Measurements from ENCODE around the gene TRAPPC4. TPM values are rescaled to one million over a fixed set of nuclear protein-coding genes. Genes with fewer than 3 reads are reported as not detected.
A peak's percentile ranks its signal among the peaks of the same experiment; 100 is the strongest.
"Not testable (repeated sequence)": the region's sequence is repeated elsewhere in the genome, so short reads cannot be mapped to it uniquely, and the experiment has no call there.

The TRAPPC4 gene
- total RNA-seq, 1 experiment from 2014 or later = 33.1 TPM

GRCh38 chr11:119039471-119039870 lies 20.9 kb downstream of the TRAPPC4 start:
- not testable (repeated sequence) for DNase-seq; H3K27ac ChIP-seq; H3K27me3 ChIP-seq; H3K36me3 ChIP-seq; H3K4me3 ChIP-seq; H3K4me1 ChIP-seq; H3K9me3 ChIP-seq (replicated peaks)

DNA sequence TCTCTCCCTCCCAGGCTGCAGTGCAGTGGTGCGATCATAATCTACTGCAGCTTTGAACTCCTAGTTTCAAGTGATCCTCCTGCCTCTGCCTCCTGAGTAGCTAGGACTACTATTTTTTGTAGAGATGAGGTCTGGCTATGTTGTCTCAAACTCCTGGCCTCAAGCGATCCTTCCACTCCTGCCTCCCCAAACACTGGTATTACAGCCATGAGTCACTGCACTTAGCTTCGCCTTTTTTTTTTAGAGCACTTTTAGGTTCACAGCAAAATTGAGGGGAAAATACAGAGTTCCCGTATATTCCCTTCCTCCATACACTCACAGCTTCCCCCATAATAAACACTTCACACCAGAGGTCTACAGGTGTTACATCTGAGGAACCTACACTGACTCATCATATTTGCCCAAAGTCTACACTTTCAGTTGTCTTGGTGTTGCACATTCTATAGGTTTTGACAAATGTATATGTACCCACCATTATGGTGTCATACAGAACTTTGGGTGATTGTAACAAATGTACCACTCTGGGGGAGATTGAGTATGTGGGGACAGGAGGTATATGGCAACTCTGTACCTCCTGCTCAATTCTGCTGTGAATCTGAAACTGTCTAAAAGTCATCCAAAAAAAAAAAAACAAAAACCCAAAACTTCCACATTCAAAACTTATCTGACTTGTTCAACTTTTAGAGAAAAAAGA lies 23.4 kb downstream of the TRAPPC4 start:
- H3K4me3 ChIP-seq = no peak overlapping the region
- no peaks in the 10 kb centered on the region for H3K36me3 ChIP-seq
- no peaks in the 10 kb centered on the region for H3K4me1 ChIP-seq
- no peak for DNase-seq
- H3K27me3 ChIP-seq = no peaks in the 10 kb centered on the region
- H3K9me3 ChIP-seq (replicated peaks) = no peaks in the 10 kb centered on the region
- H3K27ac ChIP-seq = no peak overlapping the region

DNA sequence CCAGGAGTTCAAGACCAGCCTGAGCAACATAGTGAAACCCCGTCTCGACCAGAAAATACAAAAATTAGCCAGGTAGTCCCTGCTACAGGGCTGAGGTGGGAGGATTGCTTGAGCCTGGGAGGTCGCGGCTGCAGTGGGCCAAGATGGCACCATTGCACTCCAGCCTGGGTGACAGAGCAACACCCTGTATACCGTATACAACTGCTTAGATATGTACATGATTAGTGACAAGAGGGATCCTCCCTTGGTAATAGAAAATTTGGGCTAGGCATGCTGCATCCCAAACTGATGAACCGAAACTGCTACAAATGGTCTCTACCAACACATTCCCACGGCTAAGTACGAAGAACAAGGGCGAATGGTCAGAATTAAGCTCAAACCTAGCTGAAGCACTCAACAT lies 24.4 kb downstream of the TRAPPC4 start:
- Histone ChIP-seq H3K27ac (no peak overlapping the region), H3K36me3 (no peaks in the 10 kb centered on the region), H3K4me3 (no peak overlapping the region), H3K4me1 (no peaks in the 10 kb centered on the region), H3K27me3 (no peaks in the 10 kb centered on the region), H3K9me3 (replicated peaks) (no peaks in the 10 kb centered on the region)
- DNase-seq = no peak

DNA sequence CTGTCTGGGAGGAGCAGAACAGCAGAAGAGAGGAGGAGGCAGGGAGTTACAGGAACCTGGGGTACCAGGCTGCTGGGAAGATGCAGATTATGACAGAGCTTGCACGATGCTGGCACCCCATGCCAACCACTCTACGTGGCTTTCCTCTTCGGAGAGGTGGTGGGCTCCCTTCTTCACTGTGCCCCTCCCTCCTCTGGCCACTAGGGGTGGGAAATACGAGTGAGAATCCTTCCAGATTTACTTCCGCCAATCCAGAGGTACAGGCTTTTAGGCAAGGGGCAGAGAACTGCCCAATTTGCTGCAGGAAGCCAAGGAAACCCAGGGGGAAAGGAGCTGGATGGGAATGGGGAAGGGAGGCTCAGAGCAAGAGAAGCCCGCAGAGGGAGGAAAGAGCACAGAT lies 26.1 kb downstream of the TRAPPC4 start:
- Histone ChIP-seq H3K36me3 (no peaks in the 10 kb centered on the region; the same call in none of the 2 replicates), H3K27me3 (no peaks in the 10 kb centered on the region), H3K9me3 (replicated peaks) (no peaks in the 10 kb centered on the region)

DNA sequence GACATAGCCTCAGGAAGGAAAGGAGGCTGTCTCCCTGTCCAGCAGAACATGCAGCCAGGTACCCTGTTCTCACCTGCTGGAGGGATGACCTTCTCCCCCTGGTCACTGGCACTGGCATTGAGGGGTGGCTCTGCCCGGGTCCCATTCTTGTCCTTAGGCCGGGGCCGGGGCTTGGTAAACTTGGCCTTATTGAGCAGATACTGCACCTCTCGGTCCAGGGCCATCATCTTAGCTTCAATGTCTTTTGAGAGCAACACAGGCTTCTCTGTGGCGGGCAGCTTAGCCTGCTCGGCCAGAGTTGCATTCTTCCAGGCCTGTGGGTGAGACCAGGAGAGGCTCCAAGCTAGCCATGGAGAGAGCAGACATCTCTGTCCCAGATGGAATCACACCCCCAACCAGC lies 27.9 kb downstream of the TRAPPC4 start:
- H3K27ac ChIP-seq = no peak overlapping the region
- no peaks in the 10 kb centered on the region for H3K4me1 ChIP-seq
- H3K4me3 ChIP-seq = no peak overlapping the region
- H3K27me3 ChIP-seq = no peaks in the 10 kb centered on the region
- peaks cover 2% of the 10 kb centered on the region for H3K36me3 ChIP-seq
- H3K9me3 ChIP-seq (replicated peaks) = no peaks in the 10 kb centered on the region
- DNase-seq = no peak

More for the DNA sequence above, 26.1 kb downstream of the TRAPPC4 start:
- H3K27ac ChIP-seq = no peak overlapping the region
- H3K4me1 ChIP-seq = no peaks in the 10 kb centered on the region
- DNase-seq = no peak
- no peak overlapping the region for H3K4me3 ChIP-seq

DNA sequence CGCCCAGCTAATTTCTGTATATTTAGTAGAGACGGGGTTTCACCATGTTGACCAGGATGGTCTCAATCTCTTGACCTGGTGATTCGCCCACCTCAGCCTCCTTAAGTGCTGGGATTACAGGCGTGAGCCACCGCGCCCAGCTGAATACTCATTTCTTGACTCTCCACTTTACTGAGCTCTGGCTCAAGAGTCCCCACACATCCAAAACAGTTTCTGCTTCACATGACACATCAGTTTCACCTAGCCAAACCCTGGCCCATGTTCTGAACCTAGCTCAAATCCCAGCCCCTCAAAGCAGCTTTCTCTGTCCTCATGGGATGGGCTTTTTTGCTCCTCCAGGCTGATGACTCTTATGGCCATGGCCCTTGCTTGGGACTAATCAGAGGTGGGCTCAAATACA lies 28.6 kb downstream of the TRAPPC4 start:
- Histone ChIP-seq H3K9me3 (replicated peaks) (no peaks in the 10 kb centered on the region), H3K4me1 (no peaks in the 10 kb centered on the region), H3K27me3 (no peaks in the 10 kb centered on the region), H3K4me3 (no peak overlapping the region), H3K36me3 (peaks cover 2% of the 10 kb centered on the region), H3K27ac (no peak overlapping the region)
- no peak for DNase-seq

DNA sequence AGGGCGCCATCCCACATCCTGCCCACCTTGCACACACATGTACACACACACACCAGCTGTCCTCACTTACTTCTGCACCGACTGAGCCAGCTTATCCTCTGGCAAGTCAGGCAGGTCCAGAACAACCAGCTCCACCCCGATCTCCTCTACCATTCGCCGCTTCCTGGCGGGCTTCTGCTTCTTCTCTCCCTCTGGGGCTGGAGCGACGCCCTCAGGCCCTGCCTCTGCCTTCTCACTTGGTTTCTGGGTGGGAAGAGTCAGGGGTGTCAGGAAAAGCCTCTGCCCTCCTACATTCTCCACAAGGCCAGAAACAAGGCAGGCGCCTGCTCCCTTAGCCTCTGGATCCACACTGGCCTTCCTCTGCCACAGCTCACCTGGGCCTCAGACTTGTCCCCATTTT lies 30.1 kb downstream of the TRAPPC4 start:
- H3K9me3 ChIP-seq (replicated peaks) = no peaks in the 10 kb centered on the region
- H3K27ac ChIP-seq = no peak overlapping the region
- no peak for DNase-seq
- peaks cover 2% of the 10 kb centered on the region for H3K36me3 ChIP-seq
- no peaks in the 10 kb centered on the region for H3K27me3 ChIP-seq
- no peak overlapping the region for H3K4me3 ChIP-seq
- no peaks in the 10 kb centered on the region for H3K4me1 ChIP-seq

GRCh38 chr11:119049081-119049480 lies 30.5 kb downstream of the TRAPPC4 start:
- peaks cover 2% of the 10 kb centered on the region for H3K36me3 ChIP-seq
- no peak overlapping the region for H3K27ac ChIP-seq
- DNase-seq = no peak
- H3K4me3 ChIP-seq = no peak overlapping the region
- H3K4me1 ChIP-seq = no peaks in the 10 kb centered on the region
- H3K27me3 ChIP-seq = no peaks in the 10 kb centered on the region
- no peaks in the 10 kb centered on the region for H3K9me3 ChIP-seq (replicated peaks)

- DNase-seq = peak; percentile 25 to 26
- H3K27me3 ChIP-seq = no peaks in the 10 kb centered on the region
- no peaks in the 10 kb centered on the region for H3K9me3 ChIP-seq (replicated peaks)
- 0 out of 2 replicates have a peak, but pooled peaks cover 3% of the 10 kb centered on the region for H3K4me1 ChIP-seq
- H3K27ac ChIP-seq = no peak overlapping the region
- H3K4me3 ChIP-seq = no peak overlapping the region
- H3K36me3 ChIP-seq = peaks cover 2% of the 10 kb centered on the region
Measured at GRCh38 chr11:119051440-119052162, 33.0 kb downstream of the TRAPPC4 start.

GRCh38 chr11:119052163-119052814 lies 33.7 kb downstream of the TRAPPC4 start:
- no peaks in the 10 kb centered on the region for H3K27me3 ChIP-seq
- peaks cover 2% of the 10 kb centered on the region for H3K36me3 ChIP-seq
- no peak overlapping the region for H3K4me3 ChIP-seq
- H3K27ac ChIP-seq = no peak overlapping the region
- H3K9me3 ChIP-seq (replicated peaks) = no peaks in the 10 kb centered on the region
- 0 out of 2 replicates have a peak, but pooled peaks cover 3% of the 10 kb centered on the region for H3K4me1 ChIP-seq
- DNase-seq = no peak

GRCh38 chr11:119054418-119054817 lies 35.9 kb downstream of the TRAPPC4 start:
- Histone ChIP-seq H3K9me3 (replicated peaks) (no peaks in the 10 kb centered on the region), H3K4me1 (0 out of 2 replicates have a peak, but pooled peaks cover 3% of the 10 kb centered on the region), H3K4me3 (no peak overlapping the region), H3K36me3 (peaks cover 2% of the 10 kb centered on the region), H3K27ac (no peak overlapping the region), H3K27me3 (no peaks in the 10 kb centered on the region)
- DNase-seq = no peak

DNA sequence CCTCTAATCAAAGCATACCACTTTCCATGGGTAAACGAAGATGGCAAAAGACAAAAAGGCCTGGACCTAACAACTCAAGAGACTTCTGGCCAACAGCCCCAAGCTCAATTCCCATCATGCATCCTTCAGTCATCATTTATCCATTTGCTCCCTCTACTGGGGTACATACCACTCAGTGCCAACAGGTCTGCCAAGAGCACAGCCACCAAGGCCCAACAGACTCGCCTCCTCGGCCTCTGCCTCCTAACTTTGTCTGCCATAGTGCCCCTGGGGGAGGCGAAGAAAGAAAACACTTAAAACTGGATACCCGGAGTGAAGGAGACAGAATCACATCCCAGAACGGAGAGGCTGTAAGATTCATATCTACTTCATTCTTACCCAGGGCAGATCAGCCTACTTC lies 37.3 kb downstream of the TRAPPC4 start:
- no peaks in the 10 kb centered on the region for H3K27me3 ChIP-seq
- H3K27ac ChIP-seq = peak overlapping the region; percentile 59; the same call in 1 of the 2 replicates
- H3K9me3 ChIP-seq (replicated peaks) = no peaks in the 10 kb centered on the region
- H3K4me3 ChIP-seq = peak overlapping the region; percentile 97
- H3K36me3 ChIP-seq = no peaks in the 10 kb centered on the region; the same call in none of the 2 replicates
- H3K4me1 ChIP-seq = 0 out of 2 replicates have a peak, but pooled peaks cover 3% of the 10 kb centered on the region
- no peak for DNase-seq

DNA sequence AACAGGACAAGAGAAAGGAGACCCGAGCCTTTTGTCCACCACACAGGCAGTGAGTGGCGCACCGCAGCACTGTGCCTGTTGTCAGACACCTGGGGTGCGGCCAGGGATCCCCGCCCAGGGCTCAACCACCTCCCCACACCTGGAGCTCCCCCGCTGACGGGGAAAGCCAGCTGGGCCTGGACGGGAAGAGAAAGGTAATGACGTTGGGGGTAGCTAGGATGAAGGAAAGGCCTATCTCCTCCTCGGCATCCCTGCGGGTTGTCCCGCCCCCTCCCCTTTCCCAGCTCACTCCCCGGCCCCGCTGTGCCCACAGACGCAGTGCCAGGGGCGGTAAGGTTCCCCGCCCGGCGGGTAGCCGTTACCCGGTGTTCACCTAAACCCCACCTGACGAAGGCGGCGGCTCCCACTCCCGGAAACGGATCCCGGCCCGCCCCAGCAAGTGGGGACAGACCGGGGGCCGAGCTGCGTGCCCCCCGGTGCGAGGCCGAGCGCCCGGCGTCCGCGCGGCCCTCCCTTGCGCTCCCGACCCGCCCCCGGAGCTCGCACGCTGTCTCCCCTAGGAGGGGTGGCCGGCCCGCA lies 37.9 kb downstream of the TRAPPC4 start:
- H3K9me3 ChIP-seq (replicated peaks) = no peaks in the 10 kb centered on the region
- no peak for DNase-seq
- 0 out of 2 replicates have a peak, but pooled peaks cover 3% of the 10 kb centered on the region for H3K4me1 ChIP-seq
- H3K27ac ChIP-seq = peak overlapping the region; percentile 59
- H3K36me3 ChIP-seq = no peaks in the 10 kb centered on the region; the same call in none of the 2 replicates
- H3K4me3 ChIP-seq = peak overlapping the region; percentile 97
- no peaks in the 10 kb centered on the region for H3K27me3 ChIP-seq

DNA sequence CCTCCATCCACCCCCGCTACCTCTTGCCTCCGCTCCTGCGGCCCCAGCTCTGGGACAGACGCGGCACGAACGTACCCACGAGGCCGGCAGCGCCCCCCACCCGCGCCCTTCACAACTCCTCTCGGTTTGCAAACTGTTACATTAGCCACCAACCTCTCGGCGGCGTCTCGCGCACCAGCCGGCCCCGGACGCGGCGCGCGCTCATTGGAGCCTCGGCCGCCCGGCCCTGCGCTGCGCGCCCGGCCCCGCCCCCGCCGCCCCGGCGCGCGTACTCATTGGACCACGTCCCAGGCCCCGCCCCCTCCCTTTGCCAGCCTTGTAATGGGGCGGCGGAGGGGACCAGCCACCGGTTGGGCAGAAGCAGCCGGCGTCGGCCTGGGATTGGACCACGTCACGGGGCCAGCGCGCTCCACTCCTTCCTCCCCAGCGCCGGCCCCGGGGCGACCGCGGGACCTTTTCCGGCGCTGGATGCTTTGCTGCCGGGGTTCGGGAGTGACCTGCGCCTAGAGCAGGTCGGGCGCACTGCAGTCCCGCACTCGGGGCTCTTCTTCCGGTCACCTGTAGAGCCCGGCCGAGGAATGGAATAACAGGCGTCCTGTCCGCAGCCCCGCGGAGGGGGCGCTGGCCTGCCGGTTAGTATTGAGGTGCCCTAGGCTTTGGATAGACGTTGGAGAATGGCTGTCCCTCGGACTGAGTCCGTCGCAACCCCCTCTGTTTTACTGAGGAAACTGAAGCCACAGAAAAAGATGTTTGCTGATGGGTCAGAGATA lies 38.6 kb downstream of the TRAPPC4 start, which contains the start of gene HYOU1:
Gene HYOU1, minus strand, starts transcription at position 206 of the 770 bp plus-strand sequence. CDS start 1,045 bp downstream, outside the sequence.
- Histone ChIP-seq H3K9me3 (replicated peaks) (no peaks in the 10 kb centered on the region), H3K36me3 (no peaks in the 10 kb centered on the region; the same call in none of the 2 replicates), H3K4me1 (0 out of 2 replicates have a peak, but pooled peaks cover 3% of the 10 kb centered on the region), H3K4me3 (peak within 1 kb of the TSS; percentile 97), H3K27me3 (no peaks in the 10 kb centered on the region), H3K27ac (peak within 1 kb of the TSS; percentile 59)
- DNase-seq = peak; percentile 95
